Cardiac fibroblast (primary cell): ENCODE results near the gene KRT72.

Experiments used
- DNase-seq, 2 donors: peaks; one replicate each; pipeline versions ENCODE4 v3.0.0 to v3.0.0-alpha.2; 2010; ENCODE audit warnings: low read depth in 2 of 2
- H3K4me3 ChIP-seq, 2 donors: replicated peaks in 1 of 2; 1 replicate in 1 of 2; 2 replicates in 1 of 2; pipeline ENCODE4 v1.5.1; 2011; ENCODE audit warnings: low read depth in 2 of 2, low read length in 2 of 2, mild to moderate bottlenecking in 2 of 2, moderate library complexity in 1 of 2
- CTCF ChIP-seq: IDR thresholded peaks from one replicate; pipeline ENCODE4 v1.5.1; 2011; ENCODE audit warnings: low read depth, mild to moderate bottlenecking, low read length, inconsistent platforms

KRT72 gene

GRCh38 chr12:52615912-52616311 lies 14.6 kb upstream of the KRT72 start:
- no peak for TF ChIP-seq CTCF
- no peak overlapping the region for H3K4me3 ChIP-seq
- no peak for DNase-seq

GRCh38 chr12:52615208-52615868 lies 14.1 kb upstream of the KRT72 start:
- no peak overlapping the region for H3K4me3 ChIP-seq

GRCh38 chr12:52614381-52615207 lies 13.3 kb upstream of the KRT72 start:
- no peak overlapping the region for H3K4me3 ChIP-seq
- no peak for DNase-seq

More at GRCh38 chr12:52615208-52615868, 14.1 kb upstream of the KRT72 start:
- TF ChIP-seq CTCF = no peak
- DNase-seq = peak in 1 of 2 donors; percentile 3

GRCh38 chr12:52613384-52614030 lies 12.2 kb upstream of the KRT72 start:
- no peak for TF ChIP-seq CTCF
- no peak overlapping the region for H3K4me3 ChIP-seq
- no peak for DNase-seq

More at GRCh38 chr12:52614381-52615207, 13.3 kb upstream of the KRT72 start:
- no peak for TF ChIP-seq CTCF

GRCh38 chr12:52612431-52613383 lies 11.4 kb upstream of the KRT72 start:
- no peak for TF ChIP-seq CTCF
- DNase-seq = no peak

GRCh38 chr12:52611080-52611468 lies 9.8 kb upstream of the KRT72 start:
- no peak for DNase-seq
- no peak overlapping the region for H3K4me3 ChIP-seq
- TF ChIP-seq CTCF = no peak

More at GRCh38 chr12:52612431-52613383, 11.4 kb upstream of the KRT72 start:
- no peak overlapping the region for H3K4me3 ChIP-seq
